ENCODE measurements around the gene LIPE.

DNA sequence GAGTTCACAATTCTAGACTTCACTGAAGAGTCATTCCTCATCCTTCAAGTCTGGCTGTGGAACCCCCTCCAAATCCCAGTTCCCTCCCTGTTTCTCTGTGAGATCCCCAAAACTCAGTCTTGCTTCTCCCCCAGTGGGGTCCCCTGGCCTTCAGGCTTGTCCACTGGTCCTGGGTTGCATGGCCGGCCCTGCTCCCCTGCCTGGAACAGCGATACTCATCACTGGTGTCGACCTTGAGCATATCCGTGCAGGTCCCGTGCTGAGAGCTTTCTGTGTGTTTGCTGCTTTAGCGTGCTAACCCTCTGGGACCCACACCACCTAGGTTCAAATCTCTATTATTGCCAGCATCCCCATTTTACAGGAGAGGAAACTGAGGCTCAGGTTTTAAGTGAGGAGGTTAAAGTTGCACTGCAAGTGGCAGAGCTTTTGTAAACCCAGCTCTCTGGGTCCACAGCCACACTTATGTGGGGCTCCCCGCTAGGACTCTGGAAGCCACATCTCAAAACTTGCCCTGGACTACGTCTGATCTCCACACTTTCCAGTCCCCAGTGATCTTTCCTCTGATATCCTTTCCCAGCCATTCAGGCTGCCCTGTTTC is 15.5 kb downstream of the LIPE start:
- TF ChIP-seq, protein P1, sequence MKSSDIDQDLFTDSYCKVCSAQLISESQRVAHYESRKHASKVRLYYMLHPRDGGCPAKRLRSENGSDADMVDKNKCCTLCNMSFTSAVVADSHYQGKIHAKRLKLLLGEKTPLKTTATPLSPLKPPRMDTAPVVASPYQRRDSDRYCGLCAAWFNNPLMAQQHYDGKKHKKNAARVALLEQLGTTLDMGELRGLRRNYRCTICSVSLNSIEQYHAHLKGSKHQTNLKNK (CRISPR knock-in tag; IDR thresholded peaks at IDR 0.05) = no peak
- no peak for TF ChIP-seq JUN (CRISPR knock-in tag; IDR thresholded peaks at IDR 0.05)
- TF ChIP-seq, protein P2, sequence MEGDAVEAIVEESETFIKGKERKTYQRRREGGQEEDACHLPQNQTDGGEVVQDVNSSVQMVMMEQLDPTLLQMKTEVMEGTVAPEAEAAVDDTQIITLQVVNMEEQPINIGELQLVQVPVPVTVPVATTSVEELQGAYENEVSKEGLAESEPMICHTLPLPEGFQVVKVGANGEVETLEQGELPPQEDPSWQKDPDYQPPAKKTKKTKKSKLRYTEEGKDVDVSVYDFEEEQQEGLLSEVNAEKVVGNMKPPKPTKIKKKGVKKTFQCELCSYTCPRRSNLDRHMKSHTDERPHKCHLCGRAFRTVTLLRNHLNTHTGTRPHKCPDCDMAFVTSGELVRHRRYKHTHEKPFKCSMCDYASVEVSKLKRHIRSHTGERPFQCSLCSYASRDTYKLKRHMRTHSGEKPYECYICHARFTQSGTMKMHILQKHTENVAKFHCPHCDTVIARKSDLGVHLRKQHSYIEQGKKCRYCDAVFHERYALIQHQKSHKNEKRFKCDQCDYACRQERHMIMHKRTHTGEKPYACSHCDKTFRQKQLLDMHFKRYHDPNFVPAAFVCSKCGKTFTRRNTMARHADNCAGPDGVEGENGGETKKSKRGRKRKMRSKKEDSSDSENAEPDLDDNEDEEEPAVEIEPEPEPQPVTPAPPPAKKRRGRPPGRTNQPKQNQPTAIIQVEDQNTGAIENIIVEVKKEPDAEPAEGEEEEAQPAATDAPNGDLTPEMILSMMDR (IDR thresholded peaks at IDR 0.05) = no peak
- TF ChIP-seq, protein P3, sequence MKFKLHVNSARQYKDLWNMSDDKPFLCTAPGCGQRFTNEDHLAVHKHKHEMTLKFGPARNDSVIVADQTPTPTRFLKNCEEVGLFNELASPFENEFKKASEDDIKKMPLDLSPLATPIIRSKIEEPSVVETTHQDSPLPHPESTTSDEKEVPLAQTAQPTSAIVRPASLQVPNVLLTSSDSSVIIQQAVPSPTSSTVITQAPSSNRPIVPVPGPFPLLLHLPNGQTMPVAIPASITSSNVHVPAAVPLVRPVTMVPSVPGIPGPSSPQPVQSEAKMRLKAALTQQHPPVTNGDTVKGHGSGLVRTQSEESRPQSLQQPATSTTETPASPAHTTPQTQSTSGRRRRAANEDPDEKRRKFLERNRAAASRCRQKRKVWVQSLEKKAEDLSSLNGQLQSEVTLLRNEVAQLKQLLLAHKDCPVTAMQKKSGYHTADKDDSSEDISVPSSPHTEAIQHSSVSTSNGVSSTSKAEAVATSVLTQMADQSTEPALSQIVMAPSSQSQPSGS (CRISPR knock-in tag; IDR thresholded peaks at IDR 0.05; ENCODE audit: borderline replicate concordance, low read depth) = no peak
- no peak for TF ChIP-seq TEAD1 (CRISPR knock-in tag; IDR thresholded peaks at IDR 0.05)
- TF ChIP-seq, protein P4, sequence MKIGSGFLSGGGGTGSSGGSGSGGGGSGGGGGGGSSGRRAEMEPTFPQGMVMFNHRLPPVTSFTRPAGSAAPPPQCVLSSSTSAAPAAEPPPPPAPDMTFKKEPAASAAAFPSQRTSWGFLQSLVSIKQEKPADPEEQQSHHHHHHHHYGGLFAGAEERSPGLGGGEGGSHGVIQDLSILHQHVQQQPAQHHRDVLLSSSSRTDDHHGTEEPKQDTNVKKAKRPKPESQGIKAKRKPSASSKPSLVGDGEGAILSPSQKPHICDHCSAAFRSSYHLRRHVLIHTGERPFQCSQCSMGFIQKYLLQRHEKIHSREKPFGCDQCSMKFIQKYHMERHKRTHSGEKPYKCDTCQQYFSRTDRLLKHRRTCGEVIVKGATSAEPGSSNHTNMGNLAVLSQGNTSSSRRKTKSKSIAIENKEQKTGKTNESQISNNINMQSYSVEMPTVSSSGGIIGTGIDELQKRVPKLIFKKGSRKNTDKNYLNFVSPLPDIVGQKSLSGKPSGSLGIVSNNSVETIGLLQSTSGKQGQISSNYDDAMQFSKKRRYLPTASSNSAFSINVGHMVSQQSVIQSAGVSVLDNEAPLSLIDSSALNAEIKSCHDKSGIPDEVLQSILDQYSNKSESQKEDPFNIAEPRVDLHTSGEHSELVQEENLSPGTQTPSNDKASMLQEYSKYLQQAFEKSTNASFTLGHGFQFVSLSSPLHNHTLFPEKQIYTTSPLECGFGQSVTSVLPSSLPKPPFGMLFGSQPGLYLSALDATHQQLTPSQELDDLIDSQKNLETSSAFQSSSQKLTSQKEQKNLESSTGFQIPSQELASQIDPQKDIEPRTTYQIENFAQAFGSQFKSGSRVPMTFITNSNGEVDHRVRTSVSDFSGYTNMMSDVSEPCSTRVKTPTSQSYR (CRISPR knock-in tag; IDR thresholded peaks at IDR 0.05) = no peak
- no peak for TF ChIP-seq ZNF138 (CRISPR knock-in tag; conservative IDR thresholded peaks at IDR 0.05)
- TF ChIP-seq, protein P5, sequence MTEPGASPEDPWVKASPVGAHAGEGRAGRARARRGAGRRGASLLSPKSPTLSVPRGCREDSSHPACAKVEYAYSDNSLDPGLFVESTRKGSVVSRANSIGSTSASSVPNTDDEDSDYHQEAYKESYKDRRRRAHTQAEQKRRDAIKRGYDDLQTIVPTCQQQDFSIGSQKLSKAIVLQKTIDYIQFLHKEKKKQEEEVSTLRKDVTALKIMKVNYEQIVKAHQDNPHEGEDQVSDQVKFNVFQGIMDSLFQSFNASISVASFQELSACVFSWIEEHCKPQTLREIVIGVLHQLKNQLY (CRISPR knock-in tag; IDR thresholded peaks at IDR 0.05) = no peak
- TF ChIP-seq, protein P6, sequence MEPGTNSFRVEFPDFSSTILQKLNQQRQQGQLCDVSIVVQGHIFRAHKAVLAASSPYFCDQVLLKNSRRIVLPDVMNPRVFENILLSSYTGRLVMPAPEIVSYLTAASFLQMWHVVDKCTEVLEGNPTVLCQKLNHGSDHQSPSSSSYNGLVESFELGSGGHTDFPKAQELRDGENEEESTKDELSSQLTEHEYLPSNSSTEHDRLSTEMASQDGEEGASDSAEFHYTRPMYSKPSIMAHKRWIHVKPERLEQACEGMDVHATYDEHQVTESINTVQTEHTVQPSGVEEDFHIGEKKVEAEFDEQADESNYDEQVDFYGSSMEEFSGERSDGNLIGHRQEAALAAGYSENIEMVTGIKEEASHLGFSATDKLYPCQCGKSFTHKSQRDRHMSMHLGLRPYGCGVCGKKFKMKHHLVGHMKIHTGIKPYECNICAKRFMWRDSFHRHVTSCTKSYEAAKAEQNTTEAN (CRISPR knock-in tag; IDR thresholded peaks at IDR 0.05) = no peak
- TF ChIP-seq TEAD4 (CRISPR knock-in tag; IDR thresholded peaks at IDR 0.05) = no peak
- no peak for TF ChIP-seq CREB1 (CRISPR knock-in tag; IDR thresholded peaks at IDR 0.05)
